Stimulated activated CD8-positive, alpha-beta memory T cell treated with anti-CD3 and anti-CD28 coated beads, Interleukin-7, amount 100 ng/mL, for 24 hours (primary cell): ENCODE results near the gene TEDC2.
"Not testable (repeated sequence)": the region's sequence is repeated elsewhere in the genome, so short reads cannot be mapped to it uniquely, and the experiment has no call there.

ENCODE experiments used
- DNase-seq: peaks from one replicate; pipeline ENCODE4 v3.0.0-alpha.2; 2020; ENCODE audit warnings: low read depth

The TEDC2 gene

DNA sequence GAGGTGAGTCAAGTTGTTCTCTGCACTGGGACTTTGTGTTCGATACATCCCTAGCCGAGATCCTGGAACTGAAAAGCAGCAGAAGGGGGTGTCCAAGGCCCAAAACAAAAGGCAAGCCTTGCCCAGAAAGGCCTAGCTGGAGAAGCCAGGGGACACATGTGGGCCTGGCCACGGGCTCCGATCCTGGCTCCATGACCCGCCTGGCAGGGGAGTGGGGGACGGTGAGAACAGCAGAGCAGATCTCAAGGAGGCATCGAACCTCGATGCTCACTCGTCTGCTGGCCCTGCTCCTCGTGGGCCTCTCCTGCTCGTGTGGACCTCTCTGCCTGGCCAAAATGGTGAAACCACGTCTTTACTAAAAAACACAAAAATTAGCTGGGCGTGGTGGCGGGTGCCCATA lies 21.8 kb upstream of the TEDC2 start:
- DNase-seq, result no peak

DNA sequence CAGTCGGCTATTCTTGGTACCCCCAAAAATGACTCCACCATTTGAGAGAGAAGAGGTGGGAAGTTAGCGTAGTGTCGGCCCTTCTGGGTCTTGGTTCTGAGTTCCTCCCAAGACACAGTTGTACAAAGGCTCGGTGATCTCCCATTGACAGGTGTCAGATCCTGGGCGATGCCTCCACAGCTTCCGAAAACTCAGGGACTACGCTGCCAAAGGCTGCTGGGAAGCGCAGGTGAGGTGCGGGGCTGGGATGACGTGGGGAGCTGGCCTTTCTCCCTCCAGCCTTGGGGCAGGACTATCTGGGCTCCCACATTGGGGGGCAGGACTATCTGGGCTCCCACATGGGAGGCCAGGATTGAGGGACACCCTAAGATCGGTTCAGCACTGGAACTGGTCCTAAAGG lies 20.3 kb upstream of the TEDC2 start:
- no peak for DNase-seq

DNA sequence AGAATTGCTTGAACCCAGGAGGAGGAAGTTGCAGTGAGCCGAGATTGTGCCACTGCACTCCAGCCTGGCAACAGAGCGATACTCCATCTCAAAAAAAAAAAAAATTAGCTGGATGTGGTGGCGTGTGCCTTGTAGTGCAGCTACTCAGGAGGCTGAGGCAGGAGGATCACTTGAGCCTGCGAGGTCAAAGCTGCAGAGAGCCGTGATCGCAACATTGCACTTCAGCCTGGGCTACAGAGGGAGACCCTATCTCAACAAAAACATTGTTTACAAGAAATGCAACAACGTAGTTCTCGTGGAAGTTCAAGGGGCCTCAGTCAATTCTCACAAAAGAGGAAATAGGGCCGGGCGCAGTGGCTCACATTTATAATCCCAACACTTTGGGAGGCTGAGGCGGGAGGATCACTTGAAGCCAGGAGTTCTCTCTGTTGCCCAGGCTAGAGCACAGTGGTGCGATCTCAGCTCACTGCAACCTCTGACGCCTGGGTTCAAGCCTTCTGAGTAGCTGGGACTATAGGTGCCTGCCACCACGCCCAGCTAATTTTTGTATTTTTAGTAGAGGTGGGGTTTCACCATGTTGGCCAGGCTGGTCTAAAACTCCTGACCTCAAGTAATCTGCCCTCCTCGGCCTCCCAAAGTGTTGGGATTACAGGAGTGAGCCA lies 18.6 kb upstream of the TEDC2 start:
- DNase-seq, result not testable (repeated sequence)

DNA sequence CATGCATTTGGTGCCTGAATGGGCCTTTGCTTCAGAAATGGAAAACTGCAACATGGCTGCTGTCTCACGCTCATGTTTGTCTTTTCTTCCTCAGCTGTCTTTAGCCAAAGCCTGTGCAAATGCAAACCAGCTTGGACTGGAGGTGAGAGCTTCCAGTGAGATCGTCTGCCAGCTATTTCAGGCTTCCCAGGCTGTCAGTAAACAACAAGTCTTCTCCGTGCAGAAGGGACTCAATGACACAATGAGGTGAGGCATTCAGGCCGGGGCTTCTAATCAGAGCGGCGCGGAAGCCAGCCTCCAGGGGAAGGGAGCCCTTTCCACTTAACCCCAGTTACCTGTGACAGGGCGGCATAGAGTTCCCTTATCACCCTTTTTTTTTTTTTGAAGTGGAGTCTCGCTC lies 16.4 kb upstream of the TEDC2 start:
- DNase-seq, result no peak

DNA sequence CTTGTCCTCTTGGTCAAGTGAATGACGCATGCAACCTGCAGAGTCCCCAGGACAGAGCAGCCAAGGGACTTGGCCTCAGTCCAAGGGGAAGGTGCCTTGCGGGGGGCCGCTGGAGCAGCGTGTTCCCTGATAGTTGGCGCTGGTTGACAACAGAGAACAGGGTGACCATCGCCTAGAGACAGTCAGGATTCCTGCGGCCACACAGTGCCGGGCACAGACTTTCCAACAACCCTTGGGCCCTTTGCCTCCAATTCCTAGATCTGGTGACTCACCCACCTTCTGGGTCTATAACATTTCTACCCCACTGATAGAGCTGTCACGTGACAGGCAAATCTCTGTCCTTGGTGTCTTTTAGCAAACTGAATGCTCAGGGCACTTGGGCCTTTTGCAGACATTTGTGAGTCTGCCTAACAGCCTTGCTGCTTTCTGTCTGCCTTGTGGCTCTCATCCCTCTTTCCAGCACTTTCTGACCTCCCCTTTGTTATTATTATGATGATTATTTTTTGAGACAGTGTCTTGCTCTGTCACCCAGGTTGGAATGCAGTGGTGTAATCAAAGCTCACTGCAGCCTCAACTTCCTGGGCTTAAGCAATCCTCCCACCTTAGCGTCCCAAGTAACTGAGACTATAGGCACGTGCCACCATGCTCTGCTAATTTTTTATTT lies 11.9 kb upstream of the TEDC2 start:
- DNase-seq, result no peak

DNA sequence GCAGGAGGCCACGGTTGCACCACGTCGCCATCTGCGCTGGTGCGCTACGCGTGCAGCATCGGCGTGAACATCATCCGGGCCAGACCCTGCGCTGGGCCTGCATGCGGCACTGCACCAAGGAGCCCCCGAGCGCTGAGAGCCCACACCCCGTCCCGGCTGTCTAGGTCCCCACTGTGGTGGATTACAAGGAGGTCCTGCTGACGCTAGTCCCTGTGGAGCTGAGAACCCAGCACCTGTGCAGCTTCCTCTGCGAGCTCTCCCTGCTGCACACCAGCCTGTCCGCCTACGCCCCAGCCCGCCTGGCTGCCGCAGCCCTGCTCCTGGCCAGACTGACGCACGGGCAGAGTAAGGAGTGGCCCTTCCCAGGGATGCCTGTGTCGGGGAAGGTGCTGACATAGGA lies 10.8 kb upstream of the TEDC2 start:
- DNase-seq, result no peak

DNA sequence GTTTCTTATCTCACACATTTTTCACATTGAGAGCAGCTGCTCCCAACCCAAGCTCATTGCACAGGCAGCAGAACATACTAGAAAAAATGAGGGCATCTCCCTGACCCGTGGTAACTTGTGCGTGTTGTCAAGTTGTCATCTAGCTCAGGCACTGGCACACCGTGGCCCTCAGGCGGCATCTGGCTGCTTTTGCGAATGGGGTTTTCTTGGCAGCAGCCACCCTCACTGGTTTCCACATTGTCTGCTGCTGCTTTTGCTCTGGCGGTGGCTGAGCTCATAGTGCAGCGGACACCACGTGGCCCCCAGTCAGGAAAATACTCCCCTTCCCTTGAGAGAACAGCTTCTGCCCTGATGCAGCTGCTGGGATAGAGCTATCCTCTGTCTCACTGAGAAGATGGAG lies 9.4 kb upstream of the TEDC2 start:
- DNase-seq, result no peak

DNA sequence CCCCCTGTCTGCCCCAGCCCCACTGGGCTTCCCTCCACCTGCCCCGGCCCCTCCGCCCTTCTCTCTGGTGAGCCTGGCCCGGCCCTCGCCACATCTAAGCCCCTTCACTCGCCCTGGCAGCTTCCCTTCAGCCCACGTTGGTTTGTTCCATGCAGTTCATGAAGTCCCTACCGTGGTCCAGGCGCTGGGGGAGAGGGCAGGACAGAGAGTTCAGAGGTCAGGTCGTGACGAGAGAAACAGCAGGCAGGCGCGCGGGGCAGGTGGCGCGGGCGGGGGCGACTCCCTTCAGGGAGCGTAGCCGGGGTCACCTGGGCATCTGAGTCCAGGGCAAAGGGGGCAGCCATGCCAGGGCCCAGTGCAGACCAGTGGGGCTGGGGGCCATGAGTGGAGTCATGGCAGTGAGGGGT lies 8.9 kb upstream of the TEDC2 start:
- DNase-seq, result no peak

DNA sequence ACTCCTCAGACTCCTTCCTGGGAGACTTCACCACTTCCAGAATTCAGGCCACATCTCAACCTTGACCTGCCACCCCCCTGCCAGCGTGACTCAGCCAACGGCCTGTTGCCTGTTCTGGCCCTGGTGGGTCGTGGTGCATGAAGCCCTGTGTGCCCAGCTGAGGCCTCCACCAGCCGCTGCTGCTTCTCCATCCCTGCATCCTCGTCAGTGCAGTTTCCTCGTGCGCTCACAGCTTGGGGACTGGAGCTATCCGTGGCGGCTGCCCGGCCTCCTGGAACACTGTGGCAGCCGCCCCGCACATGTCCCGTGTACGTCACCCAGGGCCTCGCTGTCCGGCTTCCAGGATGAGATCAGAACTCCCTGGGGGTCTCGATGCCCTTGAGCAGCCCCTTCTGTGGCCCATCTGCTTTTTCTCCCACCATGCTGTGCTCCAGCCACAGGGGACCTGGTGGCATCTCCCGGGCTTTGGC lies 8.0 kb upstream of the TEDC2 start:
- no peak for DNase-seq

DNA sequence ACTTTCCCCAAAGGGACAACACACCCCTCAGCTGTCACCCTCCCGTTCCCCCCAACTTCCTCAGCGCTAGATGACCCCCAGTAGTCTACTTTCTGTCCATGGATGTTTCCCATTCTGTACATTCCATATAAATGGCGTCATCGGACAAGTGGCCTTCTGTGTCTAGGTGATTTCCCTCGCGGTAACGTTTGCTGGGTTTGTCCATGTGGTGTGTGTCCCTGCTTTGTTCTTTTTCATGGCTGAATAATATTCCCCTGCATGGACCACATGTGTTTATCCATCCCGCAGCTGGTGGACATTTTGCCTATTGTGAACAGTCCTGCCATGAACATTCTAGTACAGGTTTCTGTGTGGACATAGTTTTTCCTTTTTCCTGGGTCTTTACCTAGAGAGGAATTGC lies 7.3 kb upstream of the TEDC2 start:
- DNase-seq, result no peak

DNA sequence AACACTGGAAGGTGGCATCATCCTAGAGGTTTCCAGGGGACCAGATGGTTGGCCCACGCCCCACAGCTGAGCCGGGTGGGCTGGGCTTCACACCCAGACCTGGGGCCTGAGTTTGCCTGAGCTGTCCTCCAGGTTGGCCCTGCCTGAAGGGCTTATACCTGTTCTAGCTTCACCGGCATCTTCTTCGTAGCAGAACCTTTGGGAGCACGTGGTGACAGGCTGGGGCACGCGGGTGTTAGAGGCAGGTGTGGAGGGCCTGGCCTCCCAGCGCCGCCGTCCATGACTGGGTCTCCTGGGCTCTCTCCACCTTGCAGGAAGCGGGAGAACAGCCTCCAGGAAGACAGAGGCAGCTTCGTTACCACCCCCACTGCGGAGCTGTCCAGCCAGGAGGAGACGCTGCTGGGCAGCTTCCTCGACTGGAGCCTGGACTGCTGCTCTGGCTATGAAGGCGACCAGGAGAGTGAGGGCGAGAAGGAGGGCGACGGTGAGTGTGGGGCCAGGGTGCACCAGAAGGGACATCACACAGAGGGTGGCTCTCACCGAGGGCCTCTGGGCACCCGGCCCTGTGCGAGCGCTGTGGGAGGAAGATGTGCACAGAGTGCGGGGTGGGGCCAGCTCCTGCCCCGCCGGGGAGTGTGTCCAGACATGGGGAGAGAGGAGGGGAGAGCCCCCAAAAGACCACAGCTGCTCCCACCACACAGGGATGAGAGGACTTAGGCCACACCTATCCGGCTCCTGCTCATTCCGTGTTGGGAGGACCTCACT lies 4.6 kb upstream of the TEDC2 start:
- DNase-seq, result no peak

DNA sequence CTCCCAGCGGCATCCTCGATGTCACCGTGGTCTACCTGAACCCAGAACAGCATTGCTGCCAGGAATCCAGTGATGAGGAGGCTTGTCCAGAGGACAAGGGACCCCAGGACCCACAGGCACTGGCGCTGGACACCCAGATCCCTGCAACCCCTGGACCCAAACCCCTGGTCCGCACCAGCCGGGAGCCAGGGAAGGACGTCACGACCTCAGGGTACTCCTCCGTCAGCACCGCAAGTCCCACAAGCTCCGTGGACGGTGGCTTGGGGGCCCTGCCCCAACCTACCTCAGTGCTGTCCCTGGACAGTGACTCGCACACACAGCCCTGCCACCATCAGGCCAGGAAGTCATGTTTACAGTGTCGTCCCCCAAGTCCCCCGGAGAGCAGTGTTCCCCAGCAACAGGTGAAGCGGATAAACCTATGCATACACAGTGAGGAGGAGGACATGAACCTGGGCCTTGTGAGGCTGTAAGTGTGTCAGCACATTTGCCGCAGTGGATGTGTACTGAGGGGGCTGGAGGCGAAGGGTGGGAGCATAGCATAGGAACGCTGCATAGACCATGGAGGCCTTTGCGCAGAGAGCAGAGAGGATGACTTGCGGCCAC lies 3.3 kb upstream of the TEDC2 start:
- DNase-seq, result no peak

DNA sequence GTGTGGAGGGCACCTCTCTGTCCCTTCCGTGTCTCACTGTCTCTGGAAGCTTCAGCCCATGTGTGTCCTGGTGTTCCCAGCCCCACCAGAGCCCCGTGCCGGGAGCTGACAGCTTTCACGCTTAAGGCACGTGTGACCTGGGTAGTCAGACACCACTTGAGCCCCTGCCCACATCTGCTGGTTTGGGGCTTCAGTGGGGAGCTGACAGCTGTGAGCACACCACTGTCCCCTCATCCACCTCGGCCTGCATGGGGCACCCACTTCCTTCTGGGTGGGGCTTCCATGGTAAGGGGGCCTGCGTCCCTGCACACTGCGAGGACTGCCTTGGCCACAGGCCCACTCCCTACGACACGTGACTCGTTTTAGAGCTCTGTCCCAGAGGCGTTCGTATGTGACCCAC lies 2.6 kb upstream of the TEDC2 start:
- no peak for DNase-seq

DNA sequence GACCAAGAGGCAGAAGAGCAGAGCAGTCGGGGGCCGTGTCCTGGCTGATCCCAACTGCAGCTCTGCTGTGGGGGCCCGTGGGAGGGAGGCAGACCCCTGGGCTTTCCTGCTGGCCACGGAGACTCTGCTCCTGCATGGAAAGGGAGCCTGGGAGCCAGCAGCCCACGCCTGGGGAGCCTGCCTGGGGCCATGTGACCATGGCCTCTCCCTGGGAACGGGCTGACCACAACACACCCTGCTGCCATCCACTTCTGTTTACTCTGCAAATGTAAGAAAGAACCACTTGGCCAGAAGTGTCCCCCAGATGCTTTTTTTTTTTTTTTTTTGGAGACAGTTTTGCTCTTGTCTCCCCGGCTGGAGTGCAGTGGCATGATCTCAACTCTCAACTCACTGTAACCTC lies 2.0 kb upstream of the TEDC2 start:
- DNase-seq, result no peak

DNA sequence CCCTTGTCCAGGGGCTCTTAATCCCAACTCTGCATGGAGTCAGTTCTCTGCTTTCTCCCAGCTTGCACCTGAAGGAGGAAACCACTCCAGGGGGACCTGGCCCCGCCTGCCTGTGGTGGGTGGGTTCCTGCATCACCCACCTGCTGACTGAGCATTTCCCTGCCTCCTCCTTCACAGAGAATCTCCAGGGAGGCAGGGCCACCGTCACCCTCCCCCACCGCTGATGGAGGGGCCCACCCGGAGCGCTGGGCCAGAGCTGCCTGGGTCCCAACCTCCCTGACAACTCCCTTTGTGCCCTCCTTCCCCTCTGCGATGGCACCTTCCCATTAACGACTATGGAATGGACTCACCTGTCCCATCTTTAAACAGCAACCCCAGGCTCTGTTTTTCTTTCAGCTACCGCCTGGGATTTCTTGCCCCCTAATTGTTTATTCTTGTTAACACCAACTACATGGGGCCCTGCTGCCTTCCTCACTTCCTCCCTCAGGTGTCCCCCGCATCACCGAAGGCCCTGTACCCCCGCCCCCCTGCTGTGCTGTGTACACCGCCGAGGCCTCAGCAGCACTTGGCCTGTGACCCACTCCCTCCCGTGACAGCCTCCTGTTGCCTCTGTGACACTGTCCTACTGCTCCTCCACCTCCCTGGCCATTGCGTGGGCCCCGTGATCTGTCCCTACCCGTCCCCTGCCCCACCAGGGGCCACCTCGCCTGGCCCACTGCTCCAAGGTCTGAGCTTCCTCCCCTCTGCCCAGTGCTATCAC lies 842 bp upstream of the TEDC2 start:
- no peak for DNase-seq

DNA sequence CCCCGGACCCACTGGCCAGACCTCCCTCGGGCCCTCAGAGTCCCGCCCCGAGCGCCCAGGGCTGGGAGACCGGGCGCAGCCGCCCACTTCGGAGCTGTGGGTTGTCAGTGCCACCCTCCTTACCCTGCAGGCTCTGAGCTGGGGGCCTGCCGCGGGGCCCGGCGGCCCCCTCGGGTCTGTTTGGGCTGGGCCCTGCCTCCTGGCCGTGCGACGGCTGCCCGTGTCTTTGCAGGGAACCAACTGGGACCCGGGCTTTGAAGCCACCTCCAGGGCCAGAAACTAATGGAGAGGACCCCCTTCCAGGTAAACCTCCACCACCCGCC lies 443 bp downstream of the TEDC2 start:
- no peak for DNase-seq

DNA sequence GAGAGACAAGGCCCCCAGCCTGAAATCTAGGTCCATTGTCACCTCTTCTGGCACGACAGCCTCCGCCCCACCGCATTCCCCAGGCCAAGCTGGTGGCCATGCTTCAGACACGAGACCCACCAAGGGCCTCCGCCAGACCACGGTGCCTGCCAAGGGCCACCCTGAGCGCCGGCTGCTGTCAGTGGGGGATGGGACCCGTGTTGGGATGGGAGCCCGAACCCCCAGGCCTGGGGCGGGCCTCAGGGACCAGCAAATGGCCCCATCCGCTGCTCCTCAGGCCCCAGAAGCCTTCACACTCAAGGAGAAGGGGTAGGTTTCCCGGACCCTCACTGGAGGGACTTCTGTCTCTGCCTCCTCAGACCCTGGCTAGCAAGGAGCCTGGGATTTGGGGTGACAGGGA lies 1.0 kb downstream of the TEDC2 start:
- DNase-seq, result no peak

DNA sequence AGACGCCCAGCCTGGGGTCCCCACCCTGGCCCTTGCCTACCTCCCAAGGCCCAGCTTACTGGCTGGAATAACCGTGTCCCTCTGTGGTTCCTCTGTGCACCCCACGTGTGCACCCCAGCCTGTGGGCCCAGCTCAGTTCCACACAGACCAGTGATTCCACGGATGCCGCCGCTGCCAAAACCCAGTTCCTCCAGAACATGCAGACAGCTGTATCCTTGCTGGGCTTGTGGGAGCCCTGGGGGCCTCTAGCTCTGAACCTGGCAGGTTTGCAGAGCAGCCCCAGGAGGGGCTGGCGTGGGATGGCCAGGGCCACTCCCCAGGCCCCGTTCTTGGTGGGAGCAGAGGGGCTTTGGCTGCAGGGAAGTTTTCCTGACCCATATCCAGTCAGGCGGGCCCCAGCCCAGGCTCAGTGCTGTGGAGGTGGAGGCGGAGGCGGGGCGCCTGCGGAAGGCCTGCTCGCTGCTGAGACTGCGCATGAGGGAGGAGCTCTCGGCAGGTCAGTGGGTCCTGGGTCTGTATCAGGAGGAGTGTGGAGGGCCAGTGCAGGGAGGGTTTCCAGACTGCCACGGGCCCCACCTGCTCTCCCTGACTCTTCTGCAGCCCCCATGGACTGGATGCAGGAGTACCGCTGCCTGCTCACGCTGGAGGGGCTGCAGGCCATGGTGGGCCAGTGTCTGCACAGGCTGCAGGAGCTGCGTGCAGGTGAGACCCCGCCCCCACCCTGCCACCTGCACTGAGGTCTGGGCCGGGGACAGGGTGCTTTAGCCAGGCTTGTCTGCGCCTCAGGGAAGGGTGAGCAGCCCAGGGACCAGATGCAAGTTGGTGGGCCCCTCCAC lies 2.3 kb downstream of the TEDC2 start:
- no peak for DNase-seq

DNA sequence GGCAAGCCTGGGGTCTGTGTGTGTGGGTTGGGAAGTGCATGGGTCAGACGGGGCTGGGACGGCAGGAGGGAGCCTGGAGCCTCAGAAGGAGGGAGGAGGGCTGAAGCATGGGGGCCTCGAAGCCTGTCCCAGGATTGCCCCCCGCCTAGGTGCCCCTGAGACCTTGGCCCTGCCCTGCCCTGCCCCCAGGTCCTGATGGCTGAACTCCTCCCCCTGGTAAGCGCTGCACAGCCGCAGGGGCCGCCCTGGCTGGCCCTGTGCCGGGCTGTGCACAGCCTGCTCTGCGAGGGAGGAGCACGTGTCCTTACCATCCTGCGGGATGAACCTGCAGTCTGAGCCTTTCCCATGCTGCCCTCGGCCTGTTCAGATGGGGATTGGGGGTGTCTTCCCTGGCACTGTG lies 4.4 kb downstream of the TEDC2 start:
- no peak for DNase-seq

DNA sequence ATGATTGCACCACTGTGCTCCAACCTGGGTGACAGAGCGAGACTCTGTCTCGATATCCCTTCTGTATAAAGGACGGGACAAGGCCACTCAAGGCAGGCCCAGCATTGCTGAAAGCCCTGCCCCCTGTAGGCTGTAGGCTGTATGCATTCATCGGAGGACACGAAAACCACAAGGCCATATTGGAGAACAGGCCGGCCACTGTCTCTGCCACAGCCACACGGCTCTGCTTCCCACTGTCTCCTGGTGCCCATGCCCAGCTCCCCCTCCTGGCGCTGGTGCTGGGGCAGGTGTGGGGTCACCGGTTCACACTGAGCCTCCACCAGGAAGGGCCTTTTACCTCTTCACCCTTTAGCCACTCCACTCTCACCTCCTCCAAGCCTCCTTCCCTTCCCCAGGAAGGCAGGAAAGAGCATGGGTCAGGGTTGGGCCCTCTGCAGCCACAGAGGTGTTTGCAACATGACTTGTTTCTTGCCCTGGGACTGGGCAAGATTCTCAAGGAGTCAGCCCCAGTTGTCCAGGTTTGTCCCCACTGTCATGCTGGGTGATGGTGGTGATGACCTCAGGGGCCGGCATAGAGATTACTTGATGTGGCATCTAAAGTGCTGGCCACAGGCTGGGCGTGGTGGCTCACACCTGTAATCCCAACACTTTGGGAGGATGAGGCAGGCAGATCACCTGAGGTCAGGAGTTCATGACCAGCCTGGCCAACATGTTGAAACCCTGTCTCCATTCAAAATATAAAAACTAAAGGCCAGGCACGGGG lies 5.9 kb downstream of the TEDC2 start:
- no peak for DNase-seq
